Jurkat, Clone E6-1 (cell line): ENCODE data around the gene SORBS2.

Experiments
- DNase-seq: peaks from one replicate; pipeline ENCODE4 v3.0.0-alpha.2; 2011; ENCODE audit warnings: low read depth, low spot score
- H3K4me3 ChIP-seq: 2 replicates; pipeline ENCODE4 v1.5.1; 2011; ENCODE audit warnings: mild to moderate bottlenecking, low read length, control low read depth, moderate library complexity

The SORBS2 gene

DNA sequence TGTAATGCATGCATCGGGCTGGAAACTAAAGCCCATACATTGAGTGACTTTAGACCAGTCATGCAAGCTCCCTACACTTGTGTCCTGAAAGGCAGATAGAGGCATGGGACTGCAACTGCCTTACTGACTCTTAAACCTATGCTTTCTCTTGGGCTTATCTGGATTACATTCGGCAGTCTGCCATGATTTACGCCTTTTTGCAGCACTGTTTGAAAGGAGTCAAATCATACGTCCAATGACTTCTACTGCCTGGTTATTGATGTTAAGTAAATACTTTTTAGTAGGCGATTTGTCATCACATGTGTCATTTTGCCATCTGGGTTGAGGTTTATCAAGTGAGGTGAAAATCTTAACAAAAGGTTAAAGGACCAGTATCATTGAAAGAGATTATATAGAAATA, 31.5 kb downstream of the SORBS2 start:
- H3K4me3 ChIP-seq, result no peak overlapping the region
- DNase-seq, result no peak

GRCh38 chr4:185779517-185779916, 32.5 kb downstream of the SORBS2 start:
- H3K4me3 ChIP-seq, result no peak overlapping the region
- DNase-seq, result no peak

GRCh38 chr4:185778307-185778706, 33.7 kb downstream of the SORBS2 start:
- DNase-seq, result no peak
- no peak overlapping the region for H3K4me3 ChIP-seq

DNA sequence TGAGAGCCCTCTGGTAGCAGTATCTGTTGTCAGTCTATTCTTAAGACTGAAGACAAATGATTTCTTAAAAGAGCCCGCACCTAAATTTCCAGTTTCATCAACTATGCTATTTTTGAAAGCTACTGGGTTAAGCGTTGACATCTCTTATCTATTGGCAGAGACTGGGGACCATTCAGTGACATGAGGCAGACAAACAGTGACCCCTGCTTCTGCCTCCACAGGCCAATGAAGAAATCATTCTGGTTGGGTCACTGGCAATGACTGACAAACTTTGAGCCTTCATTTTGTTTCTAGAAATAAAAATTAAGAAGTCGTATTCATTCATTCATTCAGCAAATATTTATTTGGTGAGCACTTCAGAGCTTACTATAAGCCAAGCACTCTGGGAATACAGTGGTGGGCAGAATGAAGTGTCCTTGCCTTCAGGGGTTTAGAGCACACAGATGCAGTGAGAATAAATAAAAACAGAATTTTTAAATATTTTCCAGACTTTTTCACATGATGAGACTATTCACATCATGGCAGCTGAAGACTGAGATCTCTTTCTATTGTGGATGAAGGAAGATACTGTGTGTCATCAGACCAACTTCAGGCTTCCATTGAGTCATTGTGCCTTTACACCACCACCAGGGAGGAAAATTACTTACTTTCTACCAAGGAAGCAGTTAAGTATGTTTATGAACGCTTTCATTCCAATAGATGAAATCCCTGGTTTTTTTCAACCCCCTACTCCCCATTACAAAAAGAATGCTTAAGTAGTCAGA, 36.0 kb downstream of the SORBS2 start:
- H3K4me3 ChIP-seq, result no peak overlapping the region
- no peak for DNase-seq

- H3K4me3 ChIP-seq, result no peak overlapping the region
- DNase-seq, result no peak
Measured at GRCh38 chr4:185774845-185775680, 36.9 kb downstream of the SORBS2 start.

- H3K4me3 ChIP-seq, result no peak overlapping the region
- DNase-seq, result no peak
Measured at GRCh38 chr4:185774131-185774653, 37.8 kb downstream of the SORBS2 start.

DNA sequence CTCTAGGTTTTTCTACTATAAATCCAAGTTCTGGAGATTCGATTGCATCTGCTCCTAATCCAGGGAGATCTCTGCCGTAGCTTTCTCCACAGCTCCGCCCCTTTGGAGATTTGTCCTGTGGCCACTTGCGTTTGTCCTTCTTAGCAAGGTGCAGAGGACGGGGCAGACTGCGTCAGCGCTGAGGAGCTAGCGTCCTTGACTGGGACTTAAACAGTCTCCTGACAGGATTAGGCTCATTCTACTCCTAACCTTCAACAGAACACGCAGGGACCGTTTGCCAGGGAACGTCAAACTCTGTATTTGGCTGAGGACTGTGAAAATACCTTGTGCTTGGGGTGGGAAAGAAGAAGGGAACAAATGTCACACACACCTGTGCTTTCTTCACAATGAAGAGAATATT, 38.6 kb downstream of the SORBS2 start:
- H3K4me3 ChIP-seq, result no peak overlapping the region
- DNase-seq, result no peak

- no peak overlapping the region for H3K4me3 ChIP-seq
- DNase-seq, result no peak
Measured at GRCh38 chr4:185772391-185773093, 39.5 kb downstream of the SORBS2 start.

- no peak for DNase-seq
- H3K4me3 ChIP-seq, result no peak overlapping the region
Measured at GRCh38 chr4:185771711-185772390, 40.1 kb downstream of the SORBS2 start.

GRCh38 chr4:185767528-185767927, 44.5 kb downstream of the SORBS2 start:
- H3K4me3 ChIP-seq, result no peak overlapping the region
- no peak for DNase-seq

- DNase-seq, result no peak
- H3K4me3 ChIP-seq, result no peak overlapping the region
Measured at GRCh38 chr4:185764876-185765275, 47.1 kb downstream of the SORBS2 start.

DNA sequence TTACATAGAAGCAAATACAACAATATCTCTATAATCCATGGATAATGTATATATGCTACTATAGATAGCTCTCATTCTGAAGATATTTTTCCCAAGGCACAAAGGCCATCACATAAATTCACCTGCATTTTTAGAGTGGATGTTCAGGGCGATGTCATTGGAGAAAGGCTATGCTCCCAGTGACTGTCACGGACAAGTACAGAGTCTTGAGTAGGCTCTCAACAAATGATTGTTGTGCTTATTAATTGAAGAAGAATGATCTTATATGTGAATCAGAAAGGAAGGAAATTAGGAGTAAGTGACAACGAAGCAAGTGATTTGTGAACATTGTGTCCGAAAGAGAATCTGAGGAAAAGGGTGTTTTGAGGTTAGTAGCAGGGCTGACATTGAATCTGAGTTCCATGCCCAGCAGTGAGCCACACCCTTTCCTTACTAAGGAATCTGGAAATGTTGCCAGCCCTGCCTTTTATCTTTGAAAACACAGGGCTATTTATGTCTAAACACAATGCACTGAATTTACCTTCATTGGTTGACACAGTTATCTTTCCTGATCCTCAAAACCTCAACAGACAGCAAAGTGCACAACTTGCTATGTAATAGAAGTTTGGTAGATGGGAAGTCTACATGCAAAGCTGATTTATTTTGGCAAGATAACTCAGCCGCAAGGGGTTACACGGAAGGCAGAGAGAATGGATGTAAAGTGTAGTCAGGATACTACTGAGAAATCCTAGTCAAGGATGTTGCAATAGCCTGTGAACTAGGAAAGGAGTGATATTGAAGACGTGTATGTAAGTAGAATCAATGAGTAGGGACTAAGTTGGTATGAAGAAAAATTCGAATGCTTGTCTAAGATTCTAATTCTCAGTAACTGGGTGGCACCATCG, 50.4 kb downstream of the SORBS2 start:
- no peak for DNase-seq
- no peak overlapping the region for H3K4me3 ChIP-seq

- no peak for DNase-seq
- H3K4me3 ChIP-seq, result no peak overlapping the region
Measured at GRCh38 chr4:185758807-185759206, 53.2 kb downstream of the SORBS2 start.

- DNase-seq, result no peak
- H3K4me3 ChIP-seq, result no peak overlapping the region
Measured at GRCh38 chr4:185755451-185755850, 56.5 kb downstream of the SORBS2 start.

GRCh38 chr4:185754961-185755360, 57.0 kb downstream of the SORBS2 start:
- no peak for DNase-seq
- H3K4me3 ChIP-seq, result no peak overlapping the region

- DNase-seq, result no peak
- H3K4me3 ChIP-seq, result no peak overlapping the region
Measured at GRCh38 chr4:185752872-185753271, 59.1 kb downstream of the SORBS2 start.

GRCh38 chr4:185749858-185750257, 62.1 kb downstream of the SORBS2 start:
- DNase-seq, result no peak

GRCh38 chr4:185748901-185749390, 63.0 kb downstream of the SORBS2 start:
- H3K4me3 ChIP-seq, result no peak overlapping the region

More at GRCh38 chr4:185749858-185750257, 62.1 kb downstream of the SORBS2 start:
- no peak overlapping the region for H3K4me3 ChIP-seq

More at GRCh38 chr4:185748901-185749390, 63.0 kb downstream of the SORBS2 start:
- no peak for DNase-seq
